Endodermal cell (in vitro differentiated cells): ENCODE data around the gene CCDC28A. TPM values are rescaled to one million over a fixed set of nuclear protein-coding genes. Genes with fewer than 3 reads are reported as not detected.

Experiments
- DNase-seq: peaks from one replicate; pipeline ENCODE4 v3.0.0-alpha.2; 2017
- H3K27ac ChIP-seq: 2 replicates; pipeline ENCODE4 v1.5.1; 2013; ENCODE audit warnings: mild to moderate bottlenecking, low read depth, low read length, moderate library complexity
- H3K27me3 ChIP-seq: 2 replicates; pipeline ENCODE4 v1.6.1; 2013; ENCODE audit warnings: mild to moderate bottlenecking, low read length, moderate library complexity; ENCODE audit not compliant: insufficient read depth, control insufficient read depth, poor library complexity, severe bottlenecking
- H3K36me3 ChIP-seq: 2 replicates; pipeline ENCODE4 v1.7.0; 2013; ENCODE audit warnings: mild to moderate bottlenecking, low read length, moderate library complexity; ENCODE audit not compliant: control insufficient read depth, insufficient read depth
- H3K4me1 ChIP-seq: one replicate; pipeline ENCODE4 v1.7.0; 2013; ENCODE audit warnings: low read length; ENCODE audit not compliant: control insufficient read depth, insufficient read depth
- H3K4me3 ChIP-seq: 2 replicates; pipeline ENCODE4 v1.5.1; 2013; ENCODE audit warnings: mild to moderate bottlenecking, low read length, moderate library complexity
- H3K9ac ChIP-seq: 2 replicates; pipeline ENCODE4 v1.6.1; 2013; ENCODE audit warnings: mild to moderate bottlenecking, low read length, moderate library complexity; ENCODE audit not compliant: poor library complexity, severe bottlenecking; ENCODE audit errors: extremely low read depth
- H3K9me3 ChIP-seq: 2 replicates; pipeline ENCODE4 v1.6.1; 2013; ENCODE audit warnings: mild to moderate bottlenecking, low read length, moderate library complexity; ENCODE audit not compliant: control insufficient read depth
- H3K27ac Mint-ChIP-seq: 2 replicates; pipeline ENCODE4 v1.8.0; 2020; ENCODE audit warnings: mixed read lengths
- H3K27me3 Mint-ChIP-seq: 2 replicates; pipeline ENCODE4 v1.8.0; 2021; ENCODE audit warnings: mild to moderate bottlenecking, mixed read lengths; ENCODE audit not compliant: insufficient read depth
- H3K36me3 Mint-ChIP-seq: 2 replicates; pipeline ENCODE4 v1.8.0; 2020; ENCODE audit warnings: low read depth, mixed read lengths
- H3K4me1 Mint-ChIP-seq: 2 replicates; pipeline ENCODE4 v1.8.0; 2020; ENCODE audit warnings: mixed read lengths
- H3K4me3 Mint-ChIP-seq: 2 replicates; pipeline ENCODE4 v1.8.0; 2020; ENCODE audit warnings: mild to moderate bottlenecking, moderate library complexity, mixed read lengths
- H3K9me3 Mint-ChIP-seq: 2 replicates; pipeline ENCODE4 v1.8.0; 2020; ENCODE audit warnings: mild to moderate bottlenecking, mixed read lengths
- WGBS, 2 experiments: methylation state at CpG; one replicate each; pipeline versions ENCODE4 v1.1.5 to v1.1.7; 2013; ENCODE audit warnings: missing lambda C conversion rate in 2 of 2, mixed read lengths in 1 of 2; ENCODE audit not compliant: insufficient coverage in 1 of 2, insufficient read length in 1 of 2; 5-methylcytosine and 5-hydroxymethylcytosine counted together
- long read RNA-seq, 4 experiments: library from polyadenylated mRNA in 2 of 4; library from RNA in 1 of 4; library from capped mRNA in 1 of 4; stranded (forward) in 3 of 4; unstranded in 1 of 4; transcript quantifications; one replicate each; pipeline ENCODE4 v2.0.0, GENCODE V29; 2020 to 2021; ENCODE audit warnings: inconsistent platforms in 1 of 4
- polyA plus RNA-seq, 2 experiments: library from polyadenylated mRNA; stranded (reverse); fragments of 50-300 nt; gene quantifications; one replicate each; pipeline ENCODE4 v1.2.3, GENCODE V29; 2013
- total RNA-seq, 2 donors: library from RNA; stranded (reverse); fragmentation: NEBNext Ultra II Directional in 1 of 2; extraction: Animal tissue kit (Norgen Biotek cat#: 25700) in 1 of 2; gene quantifications; 2 replicates in 1 of 2; 3 replicates in 1 of 2; pipeline ENCODE4 v1.2.1, GENCODE V29; 2021
- TF ChIP-seq, protein P1 (sequence below): fragments of 200-600 bp; sonication (generic); conservative IDR thresholded peaks from 2 replicates; pipeline ENCODE4 v1.5.0; 2021; ENCODE audit warnings: antibody characterized with exemption, mild to moderate bottlenecking

CCDC28A gene
- total RNA-seq, result 10 to 100 TPM; 10.6 to 12.3 TPM
- 13.8 TPM for polyA plus RNA-seq (2013, experiment 1 of 2)
- polyA plus RNA-seq (2013, experiment 2 of 2), result 10.6 TPM
- long read RNA-seq, experiment 1, partial matches to known transcripts, result 3 of 9 reads
- long read RNA-seq, experiment 1, other reads (novel, unspliced or antisense), result 3 of 9 reads
- long read RNA-seq, experiment 2, transcript CCDC28A-202 (6 exons, 1,505 nt), result major isoform, 18 of 20 reads
- long read RNA-seq, experiment 2, partial matches to known transcripts, result 0 of 20 reads
- long read RNA-seq, experiment 2, other reads (novel, unspliced or antisense), result 2 of 20 reads
- long read RNA-seq, experiment 3, transcript CCDC28A-202 (6 exons, 1,505 nt), result major isoform, 22 of 26 reads
- long read RNA-seq, experiment 3, partial matches to known transcripts, result 1 of 26 reads
- long read RNA-seq, experiment 3, other reads (novel, unspliced or antisense), result 3 of 26 reads
- long read RNA-seq, experiment 4, transcript CCDC28A-202 (6 exons, 1,505 nt), result major isoform, 35 of 39 reads
- long read RNA-seq, experiment 4, partial matches to known transcripts, result 0 of 39 reads
- long read RNA-seq, experiment 4, other reads (novel, unspliced or antisense), result 4 of 39 reads

DNA sequence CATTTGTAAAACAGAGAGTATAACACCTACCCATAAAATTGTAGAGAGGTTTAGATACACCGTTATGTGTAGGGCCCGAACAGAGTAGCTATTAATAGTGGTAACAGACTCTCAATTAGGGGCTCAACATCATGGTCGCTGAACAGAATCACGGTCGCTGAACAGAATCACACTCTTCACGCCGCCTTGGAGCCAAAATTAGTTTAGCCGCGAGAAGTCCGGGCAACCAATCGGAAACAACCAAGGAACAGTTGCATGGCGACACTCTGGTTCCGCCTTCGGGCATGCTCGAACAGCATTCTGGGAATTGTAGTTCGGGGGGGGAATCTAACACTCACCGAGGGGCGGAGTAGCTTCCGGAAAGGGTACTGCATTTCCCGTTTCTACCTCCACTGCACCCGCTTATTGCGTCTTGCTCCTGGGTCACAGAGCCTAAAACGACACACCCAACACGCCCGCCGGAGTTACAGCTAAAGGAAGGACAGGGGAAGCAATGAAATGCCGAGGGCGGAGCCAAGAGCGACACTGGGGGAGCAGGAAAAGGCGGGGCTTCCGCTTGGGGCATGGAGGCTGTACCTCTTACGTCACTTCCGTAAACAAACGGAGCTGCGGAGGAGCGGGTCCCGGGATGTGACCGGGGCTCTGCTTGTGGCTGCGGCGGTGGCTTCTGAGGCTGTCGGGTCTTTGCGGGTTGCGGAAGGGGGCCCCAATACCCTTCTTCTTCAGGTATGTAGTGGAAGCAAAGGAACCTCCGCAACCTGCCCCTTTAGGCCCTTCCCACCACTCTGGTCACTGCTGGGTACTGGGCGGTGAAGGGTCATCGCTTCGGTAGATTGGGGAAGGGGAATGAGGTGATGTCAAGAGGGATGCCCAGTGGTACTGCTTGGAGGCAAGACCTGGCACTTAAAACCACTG, at the start of gene CCDC28A:
TSS of gene CCDC28A (plus strand) at position 593 of the 915 bp plus-strand sequence. CDS start 2,352 bp downstream, outside the sequence.
- H3K9ac ChIP-seq, result peak within 1 kb of the TSS; percentile 63
- H3K9me3 ChIP-seq, result no peaks in the 10 kb centered on the region
- no peaks in the 10 kb centered on the region for H3K4me1 ChIP-seq
- Mint-ChIP-seq H3K27me3 (no peaks in the 10 kb centered on the region), H3K27ac (peak within 1 kb of the TSS; percentile 100), H3K4me3 (peak within 1 kb of the TSS; percentile 95), H3K9me3 (no peaks in the 10 kb centered on the region), H3K36me3 (no peaks in the 10 kb centered on the region), H3K4me1 (peaks cover 11% of the 10 kb centered on the region)
- H3K4me3 ChIP-seq, result peak within 1 kb of the TSS; percentile 92
- peak; percentile 97 for DNase-seq
- H3K27ac ChIP-seq, result no peak within 1 kb of the TSS
- H3K27me3 ChIP-seq, result no peaks in the 10 kb centered on the region
- TF ChIP-seq, protein P1, sequence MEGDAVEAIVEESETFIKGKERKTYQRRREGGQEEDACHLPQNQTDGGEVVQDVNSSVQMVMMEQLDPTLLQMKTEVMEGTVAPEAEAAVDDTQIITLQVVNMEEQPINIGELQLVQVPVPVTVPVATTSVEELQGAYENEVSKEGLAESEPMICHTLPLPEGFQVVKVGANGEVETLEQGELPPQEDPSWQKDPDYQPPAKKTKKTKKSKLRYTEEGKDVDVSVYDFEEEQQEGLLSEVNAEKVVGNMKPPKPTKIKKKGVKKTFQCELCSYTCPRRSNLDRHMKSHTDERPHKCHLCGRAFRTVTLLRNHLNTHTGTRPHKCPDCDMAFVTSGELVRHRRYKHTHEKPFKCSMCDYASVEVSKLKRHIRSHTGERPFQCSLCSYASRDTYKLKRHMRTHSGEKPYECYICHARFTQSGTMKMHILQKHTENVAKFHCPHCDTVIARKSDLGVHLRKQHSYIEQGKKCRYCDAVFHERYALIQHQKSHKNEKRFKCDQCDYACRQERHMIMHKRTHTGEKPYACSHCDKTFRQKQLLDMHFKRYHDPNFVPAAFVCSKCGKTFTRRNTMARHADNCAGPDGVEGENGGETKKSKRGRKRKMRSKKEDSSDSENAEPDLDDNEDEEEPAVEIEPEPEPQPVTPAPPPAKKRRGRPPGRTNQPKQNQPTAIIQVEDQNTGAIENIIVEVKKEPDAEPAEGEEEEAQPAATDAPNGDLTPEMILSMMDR, result no peak
- H3K36me3 ChIP-seq, result no peaks in the 10 kb centered on the region
- 0 to 1% methylated on average over 26 to 47 of the region's 47 CpGs for WGBS, 2 experiments

DNA sequence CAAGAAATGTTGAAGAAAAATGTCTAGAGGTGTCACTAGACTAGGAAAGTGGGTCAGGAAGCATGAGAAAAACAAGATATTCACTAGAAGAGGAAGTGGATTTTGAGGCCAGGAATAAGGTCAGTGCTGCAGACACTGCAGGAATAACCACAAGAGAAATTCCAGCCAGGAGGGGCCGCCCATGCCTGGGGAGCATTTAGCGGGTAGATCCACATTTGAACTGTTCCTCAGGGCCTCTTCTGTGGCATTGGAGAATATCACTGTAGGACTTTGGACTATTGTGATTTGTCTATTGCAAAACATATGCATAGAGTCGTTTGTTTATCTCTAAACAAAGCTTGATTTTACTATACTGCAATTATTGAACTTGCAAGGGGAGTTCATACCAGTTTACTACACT, 49.6 kb upstream of the CCDC28A start:
- peaks cover 3% of the 10 kb centered on the region for H3K4me1 ChIP-seq
- WGBS, 2 experiments, result 90% methylated on average over 2 to 3 of the region's 3 CpGs
- H3K27me3 Mint-ChIP-seq, result no peaks in the 10 kb centered on the region

More for the DNA sequence above, 49.6 kb upstream of the CCDC28A start:
- TF ChIP-seq, protein P1, result peak; percentile 24
- H3K4me1 Mint-ChIP-seq, result peaks cover 15% of the 10 kb centered on the region
- Histone ChIP-seq H3K27ac (no peak overlapping the region), H3K27me3 (no peaks in the 10 kb centered on the region), H3K4me3 (no peak overlapping the region), H3K36me3 (no peaks in the 10 kb centered on the region), H3K9ac (no peak overlapping the region), H3K9me3 (no peaks in the 10 kb centered on the region)
- H3K9me3 Mint-ChIP-seq, result no peaks in the 10 kb centered on the region
- H3K36me3 Mint-ChIP-seq, result no peaks in the 10 kb centered on the region
- H3K4me3 Mint-ChIP-seq, result no peak overlapping the region
- H3K27ac Mint-ChIP-seq, result no peak overlapping the region
- DNase-seq, result peak; percentile 47
